Coronary artery (tissue), 2 donors: ENCODE results near the gene CNTD1.

Source experiments
- DNase-seq: peaks from one replicate; pipeline ENCODE4 v3.0.0-alpha.2; 2017; ENCODE audit warnings: low spot score
- H3K27ac ChIP-seq, 2 donors: fragments of 200-600 bp; sonication (generic); one replicate each; pipeline ENCODE4 v1.5.1; 2016 to 2019
- H3K4me3 ChIP-seq: fragments of 200-600 bp; sonication (generic); 2 replicates; pipeline ENCODE4 v1.5.1; 2016; ENCODE audit warnings: mild to moderate bottlenecking, moderate library complexity
- TF ChIP-seq, protein P1 (sequence below): fragments of 200-600 bp; sonication (generic); IDR thresholded peaks from one replicate; pipeline ENCODE4 v1.5.1; 2019; ENCODE audit warnings: antibody characterized with exemption

Gene CNTD1

GRCh38 chr17:42797067-42798007 lies 1.3 kb upstream of the CNTD1 start:
- no peak for DNase-seq
- TF ChIP-seq, protein P1, sequence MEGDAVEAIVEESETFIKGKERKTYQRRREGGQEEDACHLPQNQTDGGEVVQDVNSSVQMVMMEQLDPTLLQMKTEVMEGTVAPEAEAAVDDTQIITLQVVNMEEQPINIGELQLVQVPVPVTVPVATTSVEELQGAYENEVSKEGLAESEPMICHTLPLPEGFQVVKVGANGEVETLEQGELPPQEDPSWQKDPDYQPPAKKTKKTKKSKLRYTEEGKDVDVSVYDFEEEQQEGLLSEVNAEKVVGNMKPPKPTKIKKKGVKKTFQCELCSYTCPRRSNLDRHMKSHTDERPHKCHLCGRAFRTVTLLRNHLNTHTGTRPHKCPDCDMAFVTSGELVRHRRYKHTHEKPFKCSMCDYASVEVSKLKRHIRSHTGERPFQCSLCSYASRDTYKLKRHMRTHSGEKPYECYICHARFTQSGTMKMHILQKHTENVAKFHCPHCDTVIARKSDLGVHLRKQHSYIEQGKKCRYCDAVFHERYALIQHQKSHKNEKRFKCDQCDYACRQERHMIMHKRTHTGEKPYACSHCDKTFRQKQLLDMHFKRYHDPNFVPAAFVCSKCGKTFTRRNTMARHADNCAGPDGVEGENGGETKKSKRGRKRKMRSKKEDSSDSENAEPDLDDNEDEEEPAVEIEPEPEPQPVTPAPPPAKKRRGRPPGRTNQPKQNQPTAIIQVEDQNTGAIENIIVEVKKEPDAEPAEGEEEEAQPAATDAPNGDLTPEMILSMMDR, result no peak
- Histone ChIP-seq H3K4me3 (peak overlapping the region; percentile 94), H3K27ac (no peak overlapping the region)

DNA sequence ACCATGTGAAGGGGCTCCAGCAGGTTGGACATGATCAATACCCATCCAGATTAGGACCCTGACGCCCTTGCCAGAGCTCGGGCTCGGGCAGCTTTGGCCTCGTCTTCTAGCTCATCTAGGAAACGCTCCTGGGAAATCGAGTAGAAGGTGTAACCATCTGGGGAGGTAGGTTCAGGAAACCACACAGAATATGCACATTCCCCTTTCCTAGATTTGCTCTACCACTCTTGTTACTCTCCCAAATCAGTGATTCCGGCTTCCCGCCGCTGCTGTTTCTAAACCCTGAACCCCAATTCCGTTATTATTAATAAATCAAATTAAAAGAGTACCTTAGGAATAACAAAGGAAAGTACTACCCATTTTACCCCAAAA lies 664 bp upstream of the CNTD1 start:
- no peak for DNase-seq
- H3K27ac ChIP-seq, result peak overlapping the region; percentile 25 to 80
- TF ChIP-seq, protein P1, result no peak
- peak overlapping the region; percentile 94 for H3K4me3 ChIP-seq

- no peak for DNase-seq
- TF ChIP-seq, protein P1, result no peak
- H3K27ac ChIP-seq, result no peak overlapping the region
- no peak overlapping the region for H3K4me3 ChIP-seq
Observed at GRCh38 chr17:42803074-42803883, 4.6 kb downstream of the CNTD1 start.

DNA sequence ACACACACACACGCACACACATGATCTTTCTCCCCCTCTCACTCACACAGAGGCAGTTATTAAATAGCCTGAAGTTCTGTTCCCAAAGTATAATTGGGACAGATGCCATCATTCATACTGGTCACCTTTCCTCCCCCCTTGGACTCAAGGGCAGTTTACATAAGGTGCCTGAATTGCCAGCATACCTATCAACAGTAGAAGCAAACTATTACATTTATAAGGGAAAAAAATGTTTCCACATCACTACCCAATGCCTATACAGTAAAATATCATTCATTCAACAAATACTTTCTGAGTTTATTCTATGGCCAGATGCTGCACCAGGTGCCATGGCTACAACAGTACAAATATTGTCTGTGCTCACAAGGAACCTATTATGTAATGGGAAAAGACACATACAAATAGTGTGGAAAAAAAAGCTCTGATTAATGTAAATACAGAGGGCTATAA lies 6.3 kb downstream of the CNTD1 start:
- Histone ChIP-seq H3K4me3 (no peak overlapping the region), H3K27ac (no peak overlapping the region)
- no peak for DNase-seq
- TF ChIP-seq, protein P1, result no peak

- H3K27ac ChIP-seq, result no peak overlapping the region
Observed at GRCh38 chr17:42806249-42806648, 7.6 kb downstream of the CNTD1 start.

GRCh38 chr17:42809250-42809649 lies 10.6 kb downstream of the CNTD1 start:
- H3K27ac ChIP-seq, result no peak overlapping the region
- no peak overlapping the region for H3K4me3 ChIP-seq
- no peak for DNase-seq
- TF ChIP-seq, protein P1, result no peak

More at GRCh38 chr17:42806249-42806648, 7.6 kb downstream of the CNTD1 start:
- H3K4me3 ChIP-seq, result no peak overlapping the region
- TF ChIP-seq, protein P1, result no peak
- no peak for DNase-seq
